Measurements from ENCODE around the gene EIF2A. TPM values are rescaled to one million over a fixed set of nuclear protein-coding genes. Genes with fewer than 3 reads are reported as not detected.

The EIF2A gene
- polyA plus RNA-seq, 1 of the 3 experiments (the other 2 are of a cell fraction) = 67.0 TPM

DNA sequence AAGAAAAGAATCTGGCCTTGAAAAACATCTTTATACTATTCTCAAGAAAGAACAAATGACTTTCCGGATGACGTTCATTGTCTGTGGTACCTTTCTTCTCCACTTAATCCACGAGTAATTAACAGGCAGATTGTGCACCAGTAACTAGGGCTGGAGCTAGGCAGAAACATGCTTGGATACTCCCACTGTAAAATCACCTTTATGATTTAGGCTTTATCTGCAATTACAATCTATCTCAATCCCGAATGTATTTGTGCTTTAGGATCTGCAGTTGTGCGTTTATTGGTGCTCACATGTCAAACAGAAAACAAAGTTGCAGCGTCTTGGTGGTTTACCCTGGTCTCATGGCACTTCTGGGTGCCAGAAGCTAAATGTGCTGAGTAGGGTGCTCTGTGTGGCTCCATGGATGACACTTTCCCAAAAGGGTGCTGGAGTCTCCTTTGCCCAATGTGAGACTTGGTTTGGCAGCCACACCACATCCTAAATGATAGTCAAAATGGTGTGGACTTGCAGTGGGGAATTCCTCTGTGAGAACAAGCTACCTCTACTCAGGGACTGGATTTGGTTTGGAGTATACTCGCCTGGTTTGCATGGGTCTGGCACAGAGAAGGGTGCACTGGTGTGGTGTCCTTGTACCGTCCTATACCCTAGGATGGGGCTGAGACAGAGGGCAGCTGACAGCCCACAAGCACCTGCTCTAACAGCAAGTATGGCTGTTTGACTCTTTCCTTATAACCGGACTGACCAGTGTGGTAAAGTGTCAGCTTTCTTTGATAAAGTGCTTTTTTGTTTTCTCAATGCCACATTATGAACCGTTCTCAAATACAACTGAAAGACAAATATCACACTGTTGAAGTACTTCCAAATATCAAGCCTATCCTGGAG, 8.0 kb upstream of the EIF2A start:
- 89% methylated on average over 10 of the region's 10 CpGs for WGBS (ENCODE audit: low lambda C conversion rate)
- Histone ChIP-seq H2AFZ (ENCODE audit: low read depth) (no peak overlapping the region), H3K9me2 (no peaks in the 10 kb centered on the region), H3K27ac (ENCODE audit: low read depth in 2 of 2, low read length in 1 of 2) (no peak overlapping the region), H3K4me2 (no peak overlapping the region), H4K20me1 (ENCODE audit: insufficient read depth) (peaks cover 18% of the 10 kb centered on the region), H3K9ac (no peak overlapping the region), H3K36me3 (replicated peaks in 1 of 2; ENCODE audit: control insufficient read depth in 1 of 2, insufficient read depth in 2 of 2, low read length in 1 of 2) (peaks cover 26 to 30% of the 10 kb centered on the region in 2 experiments), H3K4me1 (ENCODE audit: control insufficient read depth in 1 of 2, insufficient read depth in 2 of 2, low read depth in 1 of 2, low read length in 1 of 2) (peaks cover 0 to under 1% of the 10 kb centered on the region in 2 experiments; a peak in 2 of 4 replicates), H3K79me2 (ENCODE audit: insufficient read depth) (peaks cover 27% of the 10 kb centered on the region), H3K4me3 (ENCODE audit: low read depth in 2 of 2, low read length in 1 of 2) (no peak overlapping the region), H3K9me3 (no peaks in the 10 kb centered on the region), H3K27me3 (ENCODE audit: insufficient read depth) (no peaks in the 10 kb centered on the region), H3F3A (replicated peaks; ENCODE audit: insufficient read depth) (peaks cover 4% of the 10 kb centered on the region)
- TF ChIP-seq POLR2AphosphoS5 (IDR thresholded peaks at IDR 0.05; ENCODE audit: low read depth, low read length) (no peak), PBX3 (IDR thresholded peaks at IDR 0.05) (no peak), TEAD4 (IDR thresholded peaks at IDR 0.05; ENCODE audit: borderline replicate concordance, insufficient read depth) (no peak), MXI1 (IDR thresholded peaks at IDR 0.05; ENCODE audit: low read depth, low read length) (no peak), FOXM1 (IDR thresholded peaks at IDR 0.05; ENCODE audit: low read depth) (no peak), SMC3 (IDR thresholded peaks at IDR 0.05; ENCODE audit: low read depth, low read length) (no peak), YY1 (IDR thresholded peaks at IDR 0.05; ENCODE audit: low read depth) (no peak), CHD2 (IDR thresholded peaks at IDR 0.05; ENCODE audit: low read length, partially characterized antibody) (no peak), USF2 (IDR thresholded peaks at IDR 0.05; ENCODE audit: borderline replicate concordance, low read depth, low read length) (no peak), GABPA (IDR thresholded peaks at IDR 0.05; ENCODE audit: low read depth) (no peak), EP300 (IDR thresholded peaks at IDR 0.05; ENCODE audit: borderline replicate concordance in 1 of 2, low read depth in 1 of 2, low read length in 1 of 2) (no peak), ZBTB33 (IDR thresholded peaks at IDR 0.05; ENCODE audit: borderline replicate concordance, low read depth) (no peak), TAF1 (IDR thresholded peaks at IDR 0.05; ENCODE audit: borderline replicate concordance, low read depth, low read length) (no peak), TCF12 (IDR thresholded peaks at IDR 0.05) (no peak), EZH2phosphoT487 (IDR thresholded peaks at IDR 0.05; ENCODE audit: borderline replicate concordance, low read depth) (no peak), RCOR1 (IDR thresholded peaks at IDR 0.05; ENCODE audit: low read length) (no peak)
- TF ChIP-seq, protein P1, sequence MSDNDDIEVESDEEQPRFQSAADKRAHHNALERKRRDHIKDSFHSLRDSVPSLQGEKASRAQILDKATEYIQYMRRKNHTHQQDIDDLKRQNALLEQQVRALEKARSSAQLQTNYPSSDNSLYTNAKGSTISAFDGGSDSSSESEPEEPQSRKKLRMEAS (IDR thresholded peaks at IDR 0.05; ENCODE audit: low read depth) = no peak
- TF ChIP-seq, protein P2, sequence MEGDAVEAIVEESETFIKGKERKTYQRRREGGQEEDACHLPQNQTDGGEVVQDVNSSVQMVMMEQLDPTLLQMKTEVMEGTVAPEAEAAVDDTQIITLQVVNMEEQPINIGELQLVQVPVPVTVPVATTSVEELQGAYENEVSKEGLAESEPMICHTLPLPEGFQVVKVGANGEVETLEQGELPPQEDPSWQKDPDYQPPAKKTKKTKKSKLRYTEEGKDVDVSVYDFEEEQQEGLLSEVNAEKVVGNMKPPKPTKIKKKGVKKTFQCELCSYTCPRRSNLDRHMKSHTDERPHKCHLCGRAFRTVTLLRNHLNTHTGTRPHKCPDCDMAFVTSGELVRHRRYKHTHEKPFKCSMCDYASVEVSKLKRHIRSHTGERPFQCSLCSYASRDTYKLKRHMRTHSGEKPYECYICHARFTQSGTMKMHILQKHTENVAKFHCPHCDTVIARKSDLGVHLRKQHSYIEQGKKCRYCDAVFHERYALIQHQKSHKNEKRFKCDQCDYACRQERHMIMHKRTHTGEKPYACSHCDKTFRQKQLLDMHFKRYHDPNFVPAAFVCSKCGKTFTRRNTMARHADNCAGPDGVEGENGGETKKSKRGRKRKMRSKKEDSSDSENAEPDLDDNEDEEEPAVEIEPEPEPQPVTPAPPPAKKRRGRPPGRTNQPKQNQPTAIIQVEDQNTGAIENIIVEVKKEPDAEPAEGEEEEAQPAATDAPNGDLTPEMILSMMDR (IDR thresholded peaks at IDR 0.05) = no peak
- no peak for DNase-seq
- CTCF ChIA-PET = interaction anchor here (1.1 to 1.6 kb wide), 4 partner anchors 9 to 43 kb away, joined by 3 to 6 read pairs (median 5); no protein-coding TSS in a partner anchor
- POLR2A ChIA-PET = no interaction called here

Measured in SK-N-SH (cell line).